ENCODE results near the gene MATN3.
"Not testable (repeated sequence)": the region's sequence is repeated elsewhere in the genome, so short reads cannot be mapped to it uniquely, and the experiment has no call there.

MATN3 gene

GRCh38 chr2:20012282-20013125 lies at the start of gene MATN3:
MATN3 (minus strand) TSS chr2:20012668; CDS start chr2:20012631, 37 bp downstream.
- DNase-seq = no peak

- no peak for DNase-seq
Observed at GRCh38 chr2:20061940-20062339, 49.5 kb upstream of the MATN3 start.

GRCh38 chr2:20061476-20061875 lies 49.0 kb upstream of the MATN3 start:
- no peak for DNase-seq

- DNase-seq = no peak
Observed at GRCh38 chr2:20060106-20060505, 47.6 kb upstream of the MATN3 start.

GRCh38 chr2:20057268-20057667 lies 44.8 kb upstream of the MATN3 start:
- no peak for DNase-seq

- DNase-seq = no peak
Observed at GRCh38 chr2:20054931-20055330, 42.5 kb upstream of the MATN3 start.

- DNase-seq = no peak
Observed at GRCh38 chr2:20054119-20054518, 41.7 kb upstream of the MATN3 start.

- no peak for DNase-seq
Observed at GRCh38 chr2:20052861-20053281, 40.4 kb upstream of the MATN3 start.

- DNase-seq = no peak
Observed at GRCh38 chr2:20052229-20052851, 39.9 kb upstream of the MATN3 start.

GRCh38 chr2:20051532-20052228 lies 39.2 kb upstream of the MATN3 start, which contains the start of gene LAPTM4A:
LAPTM4A (minus strand) TSS chr2:20051628; CDS start chr2:20051520, 108 bp downstream.
- DNase-seq = peak; percentile 95 to 97

- DNase-seq = peak in 1 of 2 experiments; percentile 4
Observed at GRCh38 chr2:20050646-20051531, 38.4 kb upstream of the MATN3 start.

GRCh38 chr2:20050104-20050645 lies 37.7 kb upstream of the MATN3 start:
- peak in 1 of 2 experiments; percentile 25 for DNase-seq

- DNase-seq = no peak
Observed at GRCh38 chr2:20049637-20050036, 37.2 kb upstream of the MATN3 start.

GRCh38 chr2:20048488-20049448 lies 36.3 kb upstream of the MATN3 start:
- no peak for DNase-seq

- DNase-seq = not testable (repeated sequence)
Observed at GRCh38 chr2:20045712-20046292, 33.3 kb upstream of the MATN3 start.

- DNase-seq = no peak
Observed at GRCh38 chr2:20044778-20045177, 32.3 kb upstream of the MATN3 start.

GRCh38 chr2:20042531-20042930 lies 30.1 kb upstream of the MATN3 start:
- no peak for DNase-seq

GRCh38 chr2:20040489-20041172 lies 28.2 kb upstream of the MATN3 start:
- no peak for DNase-seq

GRCh38 chr2:20037660-20038059 lies 25.2 kb upstream of the MATN3 start:
- DNase-seq = no peak

Data from activated CD4-positive, alpha-beta T cell treated with anti-CD3 and anti-CD28 coated beads, Interleukin-2, amount 50 U/mL, for 4 hours (primary cell).